ENCODE results near the gene TET3.

The TET3 gene

DNA sequence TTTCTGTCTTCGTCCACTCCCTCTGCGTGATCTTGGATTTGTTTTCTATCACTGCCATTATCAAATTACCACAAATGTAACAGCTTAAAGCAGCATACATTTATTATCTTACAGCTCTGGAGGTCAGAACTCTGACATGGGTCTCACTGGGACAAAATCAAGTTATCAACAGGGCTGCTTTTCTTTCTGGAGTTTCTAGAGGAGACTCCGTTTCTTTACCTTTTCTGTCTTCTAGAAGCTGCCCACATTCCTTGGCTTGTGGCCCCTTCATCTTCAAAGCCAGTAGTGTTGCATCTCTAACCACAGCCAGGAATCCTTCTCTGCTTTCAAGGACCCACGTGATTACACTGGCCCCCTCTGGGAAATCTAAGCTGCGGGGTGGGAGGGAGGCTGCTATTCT lies 21.9 kb upstream of the TET3 start:
- no peak for DNase-seq (ENCODE audit: low read depth, low spot score)
- H3K4me3 ChIP-seq (ENCODE audit: low read length): no peak overlapping the region

DNA sequence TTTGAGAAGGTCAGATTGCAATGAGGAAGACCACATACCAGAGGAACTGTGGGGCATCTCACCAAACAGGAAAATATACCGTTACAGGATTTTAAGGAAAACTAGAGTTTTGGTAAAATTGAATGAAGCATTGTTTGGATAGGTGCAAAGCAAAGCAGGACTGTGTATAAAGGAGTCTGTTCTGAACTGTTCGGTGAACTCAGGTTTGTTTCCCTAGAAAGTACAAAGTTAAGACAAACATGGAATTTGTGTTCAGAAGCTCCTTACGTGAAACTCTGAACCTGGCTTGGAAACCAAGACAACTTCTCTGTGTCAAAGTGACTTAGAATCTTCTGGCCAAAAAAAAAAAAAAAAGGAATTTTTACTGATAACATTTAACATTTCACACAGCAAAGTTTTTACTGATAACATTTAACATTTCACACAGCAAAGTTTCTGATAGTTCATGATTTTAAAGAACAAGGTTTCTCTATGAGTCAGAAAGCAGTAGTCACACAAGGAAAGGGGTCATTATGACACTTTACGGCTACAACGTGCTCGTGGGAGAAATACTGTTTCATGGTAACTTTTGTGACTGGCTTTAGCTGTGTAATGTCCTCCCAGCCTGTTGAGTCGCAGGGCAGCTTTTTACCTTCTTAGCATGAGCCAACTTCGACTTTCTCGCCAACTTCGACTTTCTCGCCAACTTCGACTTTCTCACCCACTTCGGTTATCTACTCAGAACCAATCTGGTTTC lies 21.2 kb upstream of the TET3 start:
- no peak for DNase-seq (ENCODE audit: low read depth, low spot score)
- no peak overlapping the region; the same call in 1 of the 2 replicates for H3K4me3 ChIP-seq (ENCODE audit: low read length)

DNA sequence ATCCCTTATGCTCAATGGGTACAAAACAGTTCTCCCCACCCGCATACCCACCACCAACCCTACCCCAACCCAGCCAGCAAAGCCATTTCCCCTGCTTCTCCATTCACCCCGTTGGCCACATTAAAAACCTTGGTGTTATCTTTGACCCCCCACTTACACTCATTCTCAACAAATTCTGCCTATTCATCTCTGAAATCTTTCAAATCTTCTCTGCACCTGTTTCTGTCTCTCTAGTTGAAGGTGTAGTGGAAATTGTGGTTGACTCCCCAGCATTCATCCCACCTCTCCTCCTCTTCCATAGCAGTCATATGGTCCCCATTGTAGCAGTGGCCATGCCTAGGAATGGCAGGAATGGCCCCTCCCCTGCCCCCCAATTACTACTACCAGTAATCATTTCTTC lies 20.5 kb upstream of the TET3 start:
- peak; percentile 82 for DNase-seq (ENCODE audit: low read depth, low spot score)
- H3K4me3 ChIP-seq (ENCODE audit: low read length): no peak overlapping the region; the same call in 1 of the 2 replicates

DNA sequence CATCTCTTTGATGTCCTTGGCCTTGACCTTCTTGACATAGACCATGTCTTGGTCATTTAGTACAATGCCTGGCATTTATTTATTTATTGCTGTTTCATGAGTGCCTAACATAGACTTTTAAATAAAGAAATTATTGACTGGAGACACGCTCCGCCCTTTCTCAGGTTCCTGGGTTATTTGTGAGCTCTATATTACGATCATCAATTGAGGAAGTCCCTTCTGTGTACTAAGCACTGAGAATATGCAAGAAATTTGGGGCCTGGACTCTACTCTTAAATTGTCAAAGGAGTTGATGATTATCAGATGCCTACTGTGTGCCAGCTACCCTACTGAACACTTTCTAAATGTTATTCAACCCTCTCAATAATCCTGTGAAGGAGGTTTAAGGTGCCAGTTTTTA lies 19.7 kb upstream of the TET3 start:
- no peak overlapping the region for H3K4me3 ChIP-seq (ENCODE audit: low read length)
- no peak for DNase-seq (ENCODE audit: low read depth, low spot score)

DNA sequence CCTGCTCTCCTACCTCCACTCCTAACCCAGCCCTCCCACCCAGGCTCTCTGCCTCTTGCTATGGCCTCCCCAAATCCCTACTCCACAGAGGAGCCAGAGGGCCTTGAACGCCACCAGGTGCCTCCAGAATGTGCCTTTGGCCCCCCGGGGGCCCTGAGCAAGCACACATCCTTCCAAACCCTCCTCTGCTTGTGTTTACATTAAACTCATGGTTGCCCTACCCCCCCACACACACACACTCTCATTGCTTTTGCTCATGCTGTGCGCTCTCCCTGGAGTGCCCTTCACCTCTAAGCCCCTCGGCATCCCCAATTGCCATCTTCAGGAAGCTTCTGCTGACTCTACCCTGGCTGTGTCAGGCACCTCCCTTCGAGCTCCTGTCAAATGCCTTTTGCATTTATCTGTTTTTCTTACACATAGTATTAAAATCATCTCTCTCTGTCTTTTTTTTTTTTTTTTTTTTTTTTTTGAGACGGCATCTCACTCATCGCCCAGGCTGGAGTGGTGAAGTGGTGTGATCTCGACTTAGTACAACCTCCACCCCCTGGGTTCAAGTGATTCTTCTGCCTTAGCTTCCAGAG lies 16.3 kb upstream of the TET3 start:
- H3K4me3 ChIP-seq (ENCODE audit: low read length): no peak overlapping the region
- DNase-seq (ENCODE audit: low read depth, low spot score): no peak

DNA sequence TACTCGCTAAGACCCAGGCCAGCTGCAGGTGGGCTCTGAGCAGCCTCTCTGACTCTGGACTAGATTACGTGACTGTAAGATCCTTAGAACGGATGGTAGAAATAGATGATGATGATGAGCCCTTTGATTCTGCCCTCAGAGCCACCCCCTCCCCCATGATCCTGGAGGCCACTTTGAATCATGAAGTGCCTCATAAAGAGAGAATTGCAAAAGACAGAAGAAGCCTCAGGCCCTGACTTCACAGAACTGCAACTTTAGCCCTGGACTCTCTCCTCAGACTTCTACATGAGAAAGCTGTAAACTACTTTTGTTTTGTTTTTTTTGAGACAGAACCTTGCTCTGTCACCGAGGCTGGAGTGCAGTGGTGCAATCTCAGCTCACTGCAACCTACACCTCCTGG lies 15.4 kb upstream of the TET3 start:
- H3K4me3 ChIP-seq (ENCODE audit: low read length): no peak overlapping the region
- DNase-seq (ENCODE audit: low read depth, low spot score): no peak

DNA sequence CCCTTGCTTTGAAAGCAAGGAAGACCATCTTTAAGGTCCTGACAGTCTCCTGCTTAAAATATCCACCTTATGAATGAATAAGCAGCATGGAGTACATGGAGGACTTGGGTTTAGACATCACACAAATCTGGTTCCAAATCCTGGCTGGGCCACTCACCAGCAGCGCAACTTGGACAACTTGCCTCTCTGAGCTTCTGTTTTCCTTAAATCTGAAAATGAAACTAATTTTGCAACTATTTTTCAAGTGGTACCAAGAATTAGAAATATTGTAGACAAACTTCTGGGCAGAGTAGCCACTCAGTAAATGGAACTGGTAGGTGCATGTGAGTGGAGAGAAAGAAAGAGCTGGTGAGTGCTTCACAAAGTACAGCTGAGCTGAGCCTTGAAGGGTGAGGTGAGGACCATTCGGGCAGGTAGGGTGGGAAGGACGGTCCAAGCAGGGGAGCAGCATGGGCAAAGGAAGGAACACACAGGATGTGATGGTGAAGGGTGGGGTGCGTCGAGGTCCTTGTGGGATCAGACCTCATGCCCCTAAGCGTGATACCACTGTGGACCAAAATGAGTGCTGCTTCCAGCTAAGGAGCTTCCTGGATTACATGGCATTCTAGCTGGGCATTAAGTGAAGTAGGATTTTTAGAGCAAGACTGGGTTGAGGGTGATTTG lies 14.4 kb upstream of the TET3 start:
- H3K4me3 ChIP-seq (ENCODE audit: low read length): no peak overlapping the region
- no peak for DNase-seq (ENCODE audit: low read depth, low spot score)

DNA sequence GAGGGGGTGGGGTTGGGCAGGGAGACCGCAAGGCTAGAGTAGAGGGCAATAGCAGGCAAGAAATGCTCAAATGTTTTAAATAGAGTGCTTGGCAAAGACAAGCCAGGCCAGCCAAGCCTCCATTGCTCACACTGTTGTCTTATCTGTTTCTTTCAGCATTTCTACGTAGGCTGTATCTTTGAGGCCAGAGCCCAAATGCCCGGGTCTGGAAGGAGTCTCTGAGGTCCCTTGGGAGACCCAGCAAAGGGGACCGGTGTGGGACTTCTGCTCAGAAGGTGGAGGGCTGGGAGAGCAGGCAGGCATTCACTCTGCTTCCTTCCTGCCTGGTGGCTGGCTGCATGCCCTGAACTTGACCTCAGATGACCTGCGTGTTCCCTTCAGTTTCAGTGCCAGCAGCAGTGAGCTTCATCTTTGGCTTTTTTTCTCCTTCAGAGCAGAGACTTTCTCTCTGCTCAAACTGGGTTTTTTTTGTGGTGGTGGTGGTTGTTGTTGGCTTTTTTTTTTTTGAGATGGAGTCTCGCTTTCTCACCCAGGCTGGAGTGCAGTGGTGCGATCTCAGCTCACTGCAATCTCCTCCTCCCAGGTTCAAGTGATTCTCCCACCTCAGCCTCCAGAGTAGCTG lies 13.7 kb upstream of the TET3 start:
- DNase-seq (ENCODE audit: low read depth, low spot score): peak; percentile 75
- H3K4me3 ChIP-seq (ENCODE audit: low read length): peak overlapping the region; percentile 38

DNA sequence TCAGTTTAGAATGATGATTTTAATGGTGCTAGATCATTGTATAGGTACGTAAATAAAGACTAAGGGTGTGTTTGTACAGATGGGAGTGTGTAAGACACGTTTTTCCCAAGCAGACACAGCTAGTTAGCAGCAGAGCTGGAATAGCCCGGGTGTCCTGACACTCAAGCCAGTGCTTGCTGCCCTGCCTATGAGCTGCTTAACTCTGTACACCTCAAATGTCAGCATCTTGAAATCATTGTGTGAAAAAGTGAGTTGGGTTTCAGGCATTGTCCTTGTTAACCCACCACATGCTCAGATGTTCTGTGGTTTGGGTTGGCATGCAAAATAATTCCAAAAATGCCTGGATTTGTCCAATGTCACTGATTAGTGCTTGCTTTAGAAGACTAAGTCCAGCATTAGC lies 13.0 kb upstream of the TET3 start:
- H3K4me3 ChIP-seq (ENCODE audit: low read length): no peak overlapping the region
- DNase-seq (ENCODE audit: low read depth, low spot score): no peak

DNA sequence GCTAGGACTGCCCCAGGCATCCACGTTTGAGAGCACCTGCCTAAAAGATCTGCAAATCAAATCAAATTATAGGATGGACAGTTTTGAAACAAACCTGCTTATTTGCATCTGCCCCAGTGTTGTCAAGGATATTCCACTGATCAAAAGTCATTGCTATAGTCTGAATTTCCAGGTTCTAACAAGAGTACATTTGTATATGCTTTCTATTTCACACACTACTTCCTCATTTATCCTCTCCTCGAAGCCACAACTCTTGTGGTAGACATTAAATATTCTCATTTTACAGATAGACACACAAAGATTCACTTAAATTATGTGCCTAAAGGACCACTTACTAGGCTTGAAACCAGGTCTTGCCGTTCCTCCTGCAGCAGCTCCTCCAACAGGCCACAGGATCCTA lies 11.9 kb upstream of the TET3 start:
- no peak for DNase-seq (ENCODE audit: low read depth, low spot score)
- H3K4me3 ChIP-seq (ENCODE audit: low read length): no peak overlapping the region

DNA sequence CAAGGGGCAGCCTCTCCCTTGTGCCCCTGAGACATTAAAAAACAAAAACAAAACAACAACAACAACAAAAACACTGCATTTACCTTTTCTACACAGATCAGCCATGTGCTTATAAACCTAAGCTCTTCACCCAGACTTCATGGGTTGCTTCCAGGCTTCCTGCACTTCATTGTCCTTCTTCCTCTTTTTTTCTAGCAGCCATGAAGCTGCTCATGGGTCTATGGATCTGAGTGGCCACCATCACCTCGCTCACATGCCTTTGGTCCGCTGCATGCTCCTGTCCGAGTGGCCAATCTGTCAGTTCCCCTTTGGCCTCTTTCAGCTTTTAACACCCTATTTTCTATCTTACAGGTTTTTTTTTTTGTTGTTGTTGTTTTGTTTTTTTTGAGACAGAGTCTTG lies 9.0 kb upstream of the TET3 start:
- H3K4me3 ChIP-seq (ENCODE audit: low read length): no peak overlapping the region
- no peak for DNase-seq (ENCODE audit: low read depth, low spot score)

DNA sequence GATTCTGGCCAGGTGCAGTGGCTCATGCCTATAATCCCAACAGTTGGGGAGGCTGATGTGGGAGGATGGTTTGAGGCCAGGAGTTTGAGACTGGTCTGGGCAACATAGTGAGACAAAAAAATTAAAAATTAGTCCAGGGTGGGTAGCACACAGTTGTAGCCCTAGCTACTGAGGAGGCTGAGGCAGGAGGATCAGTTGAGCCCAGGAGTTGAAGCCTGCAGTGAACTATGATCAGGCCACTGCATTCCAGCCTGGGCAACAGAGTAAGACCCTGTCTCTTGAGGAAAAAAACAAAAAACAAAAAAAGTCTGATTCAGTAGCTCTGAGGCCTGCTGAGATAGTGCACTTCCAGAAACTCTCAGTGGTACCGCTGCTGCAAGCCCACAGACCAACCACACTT lies 7.9 kb upstream of the TET3 start:
- no peak for DNase-seq (ENCODE audit: low read depth, low spot score)
- H3K4me3 ChIP-seq (ENCODE audit: low read length): no peak overlapping the region

DNA sequence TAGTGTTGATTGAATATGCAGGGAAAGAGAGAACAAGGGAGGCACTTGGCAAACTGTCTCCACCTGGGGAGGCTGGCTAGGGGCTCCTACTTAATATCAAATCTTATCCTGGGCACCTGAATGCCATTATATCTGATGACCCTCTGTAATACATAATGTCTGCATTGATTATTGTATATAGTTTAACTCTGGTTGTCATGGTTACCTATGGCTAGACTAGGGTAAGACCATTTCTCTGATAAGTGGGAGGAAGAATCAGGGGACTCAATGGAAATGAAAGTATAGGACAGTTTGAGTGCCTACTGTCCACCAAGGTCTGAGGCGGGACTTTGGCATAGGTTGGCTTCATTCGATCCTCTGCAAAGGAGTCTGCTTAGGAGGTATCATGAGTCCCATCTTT lies 7.2 kb upstream of the TET3 start:
- no peak for DNase-seq (ENCODE audit: low read depth, low spot score)
- no peak overlapping the region for H3K4me3 ChIP-seq (ENCODE audit: low read length)

DNA sequence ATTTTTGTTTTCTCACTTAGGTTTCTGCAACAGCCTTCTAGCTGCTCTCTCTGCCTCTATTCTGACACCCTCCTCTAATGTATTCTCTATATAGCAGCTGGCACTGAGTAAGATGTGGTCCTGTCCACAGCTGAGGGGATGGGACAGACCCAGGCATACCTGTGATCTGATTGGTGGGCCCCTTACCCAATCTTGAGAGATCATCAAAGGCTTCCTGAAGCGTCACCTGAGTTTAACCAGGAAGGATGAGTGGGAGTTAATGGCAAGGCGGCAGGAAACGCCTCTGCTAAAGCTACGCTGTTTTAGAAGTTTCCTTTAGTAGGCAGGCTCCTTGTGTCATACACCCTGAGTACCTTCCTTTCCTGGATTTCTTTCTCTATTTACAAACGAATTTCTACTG lies 5.7 kb upstream of the TET3 start:
- H3K4me3 ChIP-seq (ENCODE audit: low read length): peak overlapping the region; percentile 22

DNA sequence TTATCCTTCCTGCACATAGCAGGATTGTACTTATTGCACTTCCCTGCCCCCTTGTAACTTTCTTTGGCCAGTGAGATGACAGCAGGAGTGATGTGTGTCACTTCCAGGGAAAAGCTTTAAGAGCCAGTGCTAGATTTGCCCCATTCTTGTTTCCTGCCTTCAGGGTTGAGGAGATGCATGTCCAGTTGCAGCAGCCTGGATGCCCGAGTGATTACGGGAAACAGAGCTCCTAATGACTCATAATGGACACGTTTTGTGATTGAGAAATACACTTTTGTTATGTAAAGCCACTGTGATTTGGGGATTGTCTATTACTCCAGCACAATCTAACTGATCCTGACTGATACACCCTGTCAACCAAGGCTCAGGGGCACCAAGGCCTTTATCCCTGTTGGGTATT lies 5.0 kb upstream of the TET3 start:
- H3K4me3 ChIP-seq (ENCODE audit: low read length): peak overlapping the region; percentile 22; the same call in 1 of the 2 replicates
- DNase-seq (ENCODE audit: low read depth, low spot score): no peak

More for the DNA sequence above, 5.7 kb upstream of the TET3 start:
- DNase-seq (ENCODE audit: low read depth, low spot score): peak; percentile 97

DNA sequence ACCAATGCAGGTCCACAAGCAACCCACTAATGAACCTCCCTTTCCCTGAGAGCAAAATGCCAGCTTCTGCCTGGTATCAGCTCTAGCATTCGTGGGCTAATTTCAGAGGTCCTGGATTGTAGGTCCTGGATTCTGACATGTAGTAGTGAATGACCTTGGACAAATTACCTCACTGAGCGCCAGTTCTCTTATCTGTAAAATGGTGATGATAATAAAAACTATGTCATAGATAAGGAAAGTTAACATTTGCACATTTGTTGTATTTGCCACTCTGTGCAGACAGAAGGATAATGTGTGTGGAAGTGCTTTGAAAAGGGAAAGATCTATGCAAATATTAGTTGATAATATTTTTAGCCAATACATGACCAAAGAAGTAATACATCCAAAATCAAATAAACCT lies 4.1 kb upstream of the TET3 start:
- no peak for DNase-seq (ENCODE audit: low read depth, low spot score)
- peak overlapping the region; percentile 75 for H3K4me3 ChIP-seq (ENCODE audit: low read length)

DNA sequence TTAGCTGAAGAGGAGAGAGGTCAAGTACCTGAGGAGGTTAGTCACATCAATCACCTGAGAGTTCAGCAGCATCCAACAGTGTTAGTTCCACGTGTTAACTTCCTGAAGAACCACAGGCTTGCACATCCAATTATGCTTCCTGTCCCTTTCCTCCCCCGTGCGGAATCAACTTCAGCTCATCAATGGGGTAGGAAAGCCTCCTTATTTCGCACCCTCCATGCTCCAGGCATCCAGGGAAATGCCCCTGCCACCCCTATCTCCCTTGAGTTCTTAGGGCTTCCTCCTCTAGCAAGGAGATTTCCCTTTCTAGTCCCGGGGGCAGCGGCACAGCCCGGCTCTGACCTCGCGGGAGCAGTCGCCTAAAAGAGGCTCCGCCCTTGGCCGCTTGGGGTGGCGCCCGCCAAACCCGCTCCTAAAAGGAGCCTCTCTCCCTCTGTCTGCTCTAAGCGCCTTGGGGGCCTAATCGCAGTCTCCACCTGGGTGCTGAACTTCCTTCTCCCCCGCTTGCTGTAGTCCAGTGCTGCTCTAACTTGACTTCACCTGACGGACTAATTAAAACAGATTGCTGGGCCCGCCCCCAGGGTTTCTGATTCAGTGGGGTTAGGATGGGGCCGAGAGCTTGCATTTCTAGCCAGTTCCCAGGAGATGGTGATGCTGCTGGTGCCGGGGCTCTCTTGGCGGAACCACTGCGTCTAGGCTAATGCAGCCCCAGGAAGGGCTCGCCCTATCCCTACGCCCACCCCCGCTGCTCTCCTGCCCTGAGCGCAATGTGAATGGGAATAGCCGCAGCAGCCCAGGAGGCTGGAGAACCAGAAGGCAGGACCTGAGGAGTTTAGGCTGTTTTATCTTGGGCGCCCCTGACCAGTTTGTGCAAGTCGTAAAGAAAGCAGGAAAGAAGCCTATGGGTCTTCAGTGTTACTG lies 3.4 kb upstream of the TET3 start:
- DNase-seq (ENCODE audit: low read depth, low spot score): peak; percentile 53
- H3K4me3 ChIP-seq (ENCODE audit: low read length): peak overlapping the region; percentile 75

DNA sequence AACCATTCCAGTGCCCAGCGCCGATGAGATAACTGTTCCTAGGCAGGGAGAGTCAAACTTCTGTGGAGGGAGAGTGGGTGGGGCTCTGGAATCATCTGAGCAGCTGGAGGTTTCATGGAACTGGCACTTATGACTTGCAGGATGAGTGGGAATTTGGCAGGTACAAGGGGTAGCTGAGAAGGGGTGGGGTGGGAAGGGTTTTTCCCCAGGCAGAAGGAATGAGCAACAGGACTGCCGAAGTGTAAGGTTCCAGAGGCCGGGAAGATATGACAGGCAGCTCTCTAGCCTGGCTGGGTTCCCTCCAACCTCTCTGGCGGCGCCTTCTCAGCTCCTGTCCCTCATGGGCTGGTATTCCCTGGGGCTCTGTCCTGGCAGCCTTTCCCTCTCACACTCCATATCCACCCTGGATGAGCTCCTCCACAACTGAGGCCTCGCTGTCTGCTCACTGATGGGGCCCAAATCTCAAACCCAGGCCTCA lies 2.5 kb upstream of the TET3 start:
- H3K4me3 ChIP-seq (ENCODE audit: low read length): no peak overlapping the region
- no peak for DNase-seq (ENCODE audit: low read depth, low spot score)

Data from Jurkat, Clone E6-1 (cell line).